IMR-90 (cell line): Measurements from ENCODE around the gene LCMT2. TPM values are rescaled to one million over a fixed set of nuclear protein-coding genes. Genes with fewer than 3 reads are reported as not detected.

Experiments used
- ATAC-seq: fragments of 200-7000 bp; cut with Tn5 transposase; 2 replicates; pipeline ENCODE4 v1.9.1; 2020; ENCODE audit warnings: low read depth, mild to moderate bottlenecking, moderate library complexity
- BruUV-seq: library from RNA; stranded (reverse); fragments of 400-500 nt; replicated peaks from 2 replicates; lab custom pipeline; 2021; lab: Mats Ljungman, UMichigan
- CTCF ChIA-PET: fragments of 300-600 bp; formaldehyde crosslinking; extraction: SDS; loops from one replicate; lab custom pipeline; 2021; ENCODE audit warnings: antibody characterized with exemption; lab: Yijun Ruan, JAX
- POLR2A ChIA-PET: fragments of 300-600 bp; sonication (Branson Sonifier 250); formaldehyde crosslinking; loops from one replicate; lab custom pipeline; 2022; ENCODE audit warnings: antibody characterized with exemption; ENCODE audit not compliant: unreplicated experiment; lab: Charles Lee
- DNase-seq: peaks from one replicate; pipeline ENCODE4 v3.0.0; 2013
- H2AFZ ChIP-seq: replicated peaks from 2 replicates; pipeline ENCODE3; 2013; ENCODE audit warnings: low read length, mild to moderate bottlenecking; ENCODE audit not compliant: poor library complexity
- H2AK5ac ChIP-seq: 2 replicates; pipeline ENCODE4 v1.6.1; 2013; ENCODE audit warnings: low read depth, low read length, inconsistent platforms
- H2AK9ac ChIP-seq: replicated peaks from 2 replicates; pipeline ENCODE3; 2013; ENCODE audit warnings: mild to moderate bottlenecking, low read depth, low read length, moderate library complexity; ENCODE audit not compliant: poor library complexity
- H2BK120ac ChIP-seq: 2 replicates; pipeline ENCODE4 v1.6.1; 2013; ENCODE audit warnings: low read depth, low read length, inconsistent platforms
- H2BK15ac ChIP-seq: 3 replicates; pipeline ENCODE4 v1.6.1; 2013; ENCODE audit warnings: low read depth, low read length, inconsistent platforms
- H2BK20ac ChIP-seq: 2 replicates; pipeline ENCODE4 v1.6.1; 2013; ENCODE audit warnings: low read depth, mild to moderate bottlenecking, inconsistent platforms, low read length, moderate library complexity
- H2BK5ac ChIP-seq: 2 replicates; pipeline ENCODE4 v1.6.1; 2013; ENCODE audit warnings: mild to moderate bottlenecking, low read depth, low read length, inconsistent platforms; ENCODE audit not compliant: poor library complexity, severe bottlenecking
- H3K14ac ChIP-seq: replicated peaks from 2 replicates; pipeline ENCODE4 v1.6.1; 2013; ENCODE audit warnings: low read depth, low read length, inconsistent platforms
- H3K18ac ChIP-seq: 2 replicates; pipeline ENCODE4 v1.6.1; 2013; ENCODE audit warnings: low read depth, low read length, control low read depth
- H3K23ac ChIP-seq: 2 replicates; pipeline ENCODE4 v1.6.1; 2013; ENCODE audit warnings: low read depth, low read length, inconsistent platforms
- H3K27ac ChIP-seq: 2 replicates; pipeline ENCODE4 v1.5.1; 2013; ENCODE audit warnings: mild to moderate bottlenecking, control low read depth, low read length; ENCODE audit not compliant: insufficient read depth
- H3K27me3 ChIP-seq: 2 replicates; pipeline ENCODE4 v1.6.1; 2013; ENCODE audit warnings: low read length; ENCODE audit not compliant: control insufficient read depth, insufficient read depth
- H3K36me3 ChIP-seq: 2 replicates; pipeline ENCODE4 v1.6.1; 2013; ENCODE audit warnings: low read length, mixed read lengths; ENCODE audit not compliant: control insufficient read depth, insufficient read depth
- H3K4ac ChIP-seq: 2 replicates; pipeline ENCODE4 v1.6.1; 2013; ENCODE audit warnings: low read depth, low read length, inconsistent platforms
- H3K4me1 ChIP-seq: 2 replicates; pipeline ENCODE4 v1.6.1; 2013; ENCODE audit warnings: low read length, mixed read lengths; ENCODE audit not compliant: control insufficient read depth, insufficient read depth
- H3K4me2 ChIP-seq: 2 replicates; pipeline ENCODE4 v1.6.1; 2013; ENCODE audit warnings: low read depth, mild to moderate bottlenecking, control low read depth, low read length, moderate library complexity
- H3K4me3 ChIP-seq: 2 replicates; pipeline ENCODE4 v1.5.1; 2013; ENCODE audit warnings: low read depth, mild to moderate bottlenecking, control low read depth, low read length, moderate library complexity; ENCODE audit not compliant: insufficient read depth
- H3K56ac ChIP-seq: 2 replicates; pipeline ENCODE4 v1.6.1; 2013; ENCODE audit warnings: low read length, inconsistent platforms; ENCODE audit not compliant: insufficient read depth; ENCODE audit errors: extremely low read depth
- H3K79me1 ChIP-seq, 2 experiments: 2 replicates each; pipeline ENCODE4 v1.6.1; 2013; ENCODE audit warnings: low read length in 2 of 2, inconsistent platforms in 1 of 2, low read depth in 1 of 2
- H3K9ac ChIP-seq: 2 replicates; pipeline ENCODE4 v1.6.1; 2013; ENCODE audit warnings: low read depth, low read length, control low read depth
- H3K9me1 ChIP-seq: 2 replicates; pipeline ENCODE4 v1.6.1; 2013; ENCODE audit warnings: low read length, inconsistent platforms; ENCODE audit not compliant: insufficient read depth
- H3K9me3 ChIP-seq: 2 replicates; pipeline ENCODE4 v1.6.1; 2013; ENCODE audit warnings: low read length; ENCODE audit not compliant: control insufficient read depth, insufficient read depth
- H4K20me1 ChIP-seq: 2 replicates; pipeline ENCODE4 v1.6.1; 2013; ENCODE audit warnings: low read length, inconsistent platforms; ENCODE audit not compliant: insufficient read depth
- H4K5ac ChIP-seq: 2 replicates; pipeline ENCODE4 v1.6.1; 2013; ENCODE audit warnings: mild to moderate bottlenecking, low read depth, low read length, control low read depth
- H4K8ac ChIP-seq, 2 experiments: 2 replicates each; pipeline ENCODE4 v1.6.1; 2013; ENCODE audit warnings: low read depth in 2 of 2, low read length in 2 of 2, control low read depth in 1 of 2, inconsistent platforms in 1 of 2
- H4K91ac ChIP-seq: 2 replicates; pipeline ENCODE4 v1.6.1; 2013; ENCODE audit warnings: low read depth, low read length, inconsistent platforms; ENCODE audit not compliant: insufficient read depth
- CEBPB ChIP-seq: IDR thresholded peaks from 2 replicates; pipeline ENCODE4 v1.6.1; 2012; ENCODE audit warnings: low read depth, low read length, improper control_type of control experiment
- MAZ ChIP-seq: IDR thresholded peaks from 2 replicates; pipeline ENCODE4 v1.6.1; 2012; ENCODE audit warnings: low read depth, mild to moderate bottlenecking, low read length, improper control_type of control experiment, moderate library complexity, borderline replicate concordance
- MXI1 ChIP-seq: IDR thresholded peaks from 2 replicates; pipeline ENCODE4 v1.6.1; 2012; ENCODE audit warnings: low read depth, mild to moderate bottlenecking, low read length, moderate library complexity, borderline replicate concordance
- NFE2L2 ChIP-seq: fragments of 150-350 bp; IDR thresholded peaks from 2 replicates; pipeline ENCODE4 v1.6.1; 2016; ENCODE audit warnings: low read depth, mild to moderate bottlenecking, low read length
- POLR2A ChIP-seq: IDR thresholded peaks from 2 replicates; pipeline ENCODE4 v1.6.1; 2012; ENCODE audit warnings: mild to moderate bottlenecking, low read depth, low read length
- RAD21 ChIP-seq: IDR thresholded peaks from 2 replicates; pipeline ENCODE4 v1.6.1; 2012; ENCODE audit warnings: low read length, improper control_type of control experiment
- RCOR1 ChIP-seq: IDR thresholded peaks from 2 replicates; pipeline ENCODE4 v1.6.1; 2012; ENCODE audit warnings: mild to moderate bottlenecking, low read length, improper control_type of control experiment; ENCODE audit not compliant: insufficient replicate concordance
- RFX5 ChIP-seq: IDR thresholded peaks from 2 replicates; pipeline ENCODE4 v1.8.0; 2012; ENCODE audit warnings: low read depth, mild to moderate bottlenecking, low read length, moderate library complexity
- WGBS, 2 experiments: methylation state at CpG; one replicate each; pipeline versions ENCODE4 v1.1.5 to v1.1.7; 2013; ENCODE audit warnings: missing lambda C conversion rate in 2 of 2; ENCODE audit not compliant: insufficient read length in 1 of 2; ENCODE audit errors: extremely low coverage in 2 of 2; 5-methylcytosine and 5-hydroxymethylcytosine counted together
- dilution Hi-C: fragments of 300-500 bp; cut with HindIII; formaldehyde crosslinking; loops from one replicate; pipeline ENCODE4 v1.14.3; 2018; ENCODE audit warnings: low sequenced_read_pairs; ENCODE audit not compliant: unreplicated experiment
- in situ Hi-C: fragments of 300-500 bp; cut with MboI; formaldehyde crosslinking; loops from 3 replicates; pipeline ENCODE4 v1.14.3; 2019; ENCODE audit warnings: low sequenced_read_pairs, inconsistent platforms, mixed read lengths
- intact Hi-C: fragments of 100-400 bp; cut with micrococcal nuclease; formaldehyde crosslinking; loops from 2 replicates; pipeline ENCODE4 v1.10.0; 2022
- polyA plus RNA-seq, 3 experiments: library from polyadenylated mRNA; depleted of rRNA; stranded (reverse); fragments of >200 nt; gene quantifications; 2 replicates each; pipeline ENCODE4 v1.2.3, GENCODE V29; 2012; ENCODE audit warnings: low replicate concordance in 1 of 3
- total RNA-seq: library from RNA; depleted of rRNA; stranded (reverse); fragments of >200 nt; gene quantifications from 2 replicates; pipeline ENCODE4 v1.2.3, GENCODE V29; 2012
- TF ChIP-seq, protein P1 (sequence below): fragments of 150-350 bp; IDR thresholded peaks from 2 replicates; pipeline ENCODE4 v1.6.1; 2016; ENCODE audit warnings: low read depth, mild to moderate bottlenecking, low read length, moderate library complexity, borderline replicate concordance
- TF ChIP-seq, protein P2 (sequence below): conservative IDR thresholded peaks from 2 replicates; pipeline ENCODE4 v1.5.1; 2012; ENCODE audit warnings: mild to moderate bottlenecking, low read depth, low read length, improper control_type of control experiment

The LCMT2 gene
- total and polyA plus RNA-seq, 2 of the 4 experiments (the other 2 are of a cell fraction): 5.8 to 12.2 TPM

GRCh38 chr15:43330780-43331087, 361 bp upstream of the LCMT2 start:
- Histone ChIP-seq H3K27ac (peak overlapping the region; percentile 43), H4K5ac (peak overlapping the region; percentile 86), H2BK15ac (peak overlapping the region; percentile 5; the same call in 1 of the 3 replicates), H3K56ac (peak overlapping the region; percentile 17; the same call in 1 of the 2 replicates), H2AK9ac (peak overlapping the region; percentile 5), H3K4me3 (peak overlapping the region; percentile 72), H2AFZ (peak overlapping the region; percentile 96), H3K36me3 (peaks cover 4% of the 10 kb centered on the region), H2BK5ac (peak overlapping the region; percentile 67), H3K9me3 (no peaks in the 10 kb centered on the region), H3K18ac (peak overlapping the region; percentile 29), H3K4me2 (peak overlapping the region; percentile 71), H3K4me1 (peaks cover 9% of the 10 kb centered on the region), H2BK120ac (peak overlapping the region; percentile 34; the same call in 1 of the 2 replicates), H4K91ac (peak overlapping the region; percentile 84), H3K9me1 (peaks cover 2% of the 10 kb centered on the region; the same call in 1 of the 2 replicates), H3K4ac (peak overlapping the region; percentile 95), H2BK20ac (peak overlapping the region; percentile 45; the same call in 1 of the 2 replicates), H3K14ac (peak overlapping the region; percentile 99), H3K23ac (peak overlapping the region; percentile 96), H3K27me3 (no peaks in the 10 kb centered on the region), H2AK5ac (peak overlapping the region; percentile 38), H4K8ac (peak overlapping the region; percentile 70 to 99), H3K79me1 (peaks cover 17 to 29% of the 10 kb centered on the region in 2 experiments), H4K20me1 (no peaks in the 10 kb centered on the region), H3K9ac (peak overlapping the region; percentile 52)
- no peak for TF ChIP-seq MAZ
- no peak for TF ChIP-seq RCOR1
- no peak for TF ChIP-seq POLR2A
- TF ChIP-seq, protein P1, sequence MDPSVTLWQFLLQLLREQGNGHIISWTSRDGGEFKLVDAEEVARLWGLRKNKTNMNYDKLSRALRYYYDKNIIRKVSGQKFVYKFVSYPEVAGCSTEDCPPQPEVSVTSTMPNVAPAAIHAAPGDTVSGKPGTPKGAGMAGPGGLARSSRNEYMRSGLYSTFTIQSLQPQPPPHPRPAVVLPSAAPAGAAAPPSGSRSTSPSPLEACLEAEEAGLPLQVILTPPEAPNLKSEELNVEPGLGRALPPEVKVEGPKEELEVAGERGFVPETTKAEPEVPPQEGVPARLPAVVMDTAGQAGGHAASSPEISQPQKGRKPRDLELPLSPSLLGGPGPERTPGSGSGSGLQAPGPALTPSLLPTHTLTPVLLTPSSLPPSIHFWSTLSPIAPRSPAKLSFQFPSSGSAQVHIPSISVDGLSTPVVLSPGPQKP: no peak
- TF ChIP-seq RAD21: no peak
- no peak for TF ChIP-seq CEBPB
- TF ChIP-seq, protein P2, sequence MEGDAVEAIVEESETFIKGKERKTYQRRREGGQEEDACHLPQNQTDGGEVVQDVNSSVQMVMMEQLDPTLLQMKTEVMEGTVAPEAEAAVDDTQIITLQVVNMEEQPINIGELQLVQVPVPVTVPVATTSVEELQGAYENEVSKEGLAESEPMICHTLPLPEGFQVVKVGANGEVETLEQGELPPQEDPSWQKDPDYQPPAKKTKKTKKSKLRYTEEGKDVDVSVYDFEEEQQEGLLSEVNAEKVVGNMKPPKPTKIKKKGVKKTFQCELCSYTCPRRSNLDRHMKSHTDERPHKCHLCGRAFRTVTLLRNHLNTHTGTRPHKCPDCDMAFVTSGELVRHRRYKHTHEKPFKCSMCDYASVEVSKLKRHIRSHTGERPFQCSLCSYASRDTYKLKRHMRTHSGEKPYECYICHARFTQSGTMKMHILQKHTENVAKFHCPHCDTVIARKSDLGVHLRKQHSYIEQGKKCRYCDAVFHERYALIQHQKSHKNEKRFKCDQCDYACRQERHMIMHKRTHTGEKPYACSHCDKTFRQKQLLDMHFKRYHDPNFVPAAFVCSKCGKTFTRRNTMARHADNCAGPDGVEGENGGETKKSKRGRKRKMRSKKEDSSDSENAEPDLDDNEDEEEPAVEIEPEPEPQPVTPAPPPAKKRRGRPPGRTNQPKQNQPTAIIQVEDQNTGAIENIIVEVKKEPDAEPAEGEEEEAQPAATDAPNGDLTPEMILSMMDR: no peak
- no peak for TF ChIP-seq NFE2L2
- TF ChIP-seq RFX5: no peak
- no peak for TF ChIP-seq MXI1
- ChIA-PET CTCF (no interaction called here), POLR2A (no interaction called here)
- dilution Hi-C loops: no loop called here
- DNase-seq: no peak
- no peak for ATAC-seq
- in situ Hi-C loops: no loop called here
- intact Hi-C loops: no loop called here
- no TSS peak for BruUV-seq
- WGBS, 2 experiments: 0% methylated on average over 2 of the region's 7 CpGs; no CpG with 5 or more reads in 1 of the 2 experiments
